Epithelial cell of prostate (primary cell): ENCODE results near the gene CKB.
"Not testable (repeated sequence)": the region's sequence is repeated elsewhere in the genome, so short reads cannot be mapped to it uniquely, and the experiment has no call there.

Experiments used
- DNase-seq: peaks from one replicate; pipeline ENCODE4 v3.0.0-alpha.2; 2011; ENCODE audit warnings: low read depth, low spot score
- H3K27ac ChIP-seq: fragments of 450-650 bp; 2 replicates; pipeline ENCODE4 v1.5.1; 2017; ENCODE audit warnings: mild to moderate bottlenecking

CKB gene

DNA sequence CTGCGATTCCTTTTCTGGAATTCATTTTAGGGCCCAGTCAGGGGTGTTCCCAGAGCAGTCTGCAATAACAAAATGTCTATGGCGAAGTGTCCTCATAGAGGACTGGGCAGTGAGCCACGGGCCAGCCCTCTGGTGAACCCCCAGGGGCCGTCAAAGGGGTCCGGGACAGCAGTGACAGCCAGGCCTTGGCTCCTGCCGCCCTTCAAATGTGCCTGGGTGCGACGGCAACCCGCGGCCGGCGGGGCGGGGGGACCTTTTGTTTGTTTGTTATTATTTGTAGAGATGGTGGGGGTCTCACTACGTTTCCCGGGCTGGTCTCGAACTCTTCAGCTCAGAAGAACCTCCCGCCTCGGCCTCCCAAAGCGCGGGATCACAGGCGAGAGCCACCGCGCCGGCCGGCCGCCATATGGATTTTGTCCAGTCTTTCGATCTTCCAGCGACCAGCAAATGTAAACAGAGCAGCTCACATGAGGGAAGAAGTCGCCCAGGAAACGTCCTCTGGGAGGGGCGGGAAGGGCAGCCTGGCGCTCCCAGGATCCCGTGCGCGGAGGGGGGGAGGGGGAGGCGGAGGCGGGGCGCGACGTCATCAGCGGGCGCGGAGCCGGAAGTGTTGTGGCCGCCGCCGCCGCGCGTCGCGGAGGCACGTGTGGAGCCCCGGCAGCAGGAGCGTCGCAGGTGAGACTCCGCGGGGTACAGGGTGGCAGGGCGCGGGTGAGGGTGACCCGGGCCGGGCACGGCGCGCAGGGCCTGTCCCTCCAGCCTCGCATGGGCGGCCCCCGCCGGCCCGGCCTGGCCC is 6.2 kb upstream of the CKB start, which contains the start of gene TRMT61A:
Gene TRMT61A, plus strand, starts transcription at position 610 of the 796 bp plus-strand sequence. CDS start 783 bp downstream, outside the sequence.
- no peak for DNase-seq
- peak within 1 kb of the TSS; percentile 36 for H3K27ac ChIP-seq

DNA sequence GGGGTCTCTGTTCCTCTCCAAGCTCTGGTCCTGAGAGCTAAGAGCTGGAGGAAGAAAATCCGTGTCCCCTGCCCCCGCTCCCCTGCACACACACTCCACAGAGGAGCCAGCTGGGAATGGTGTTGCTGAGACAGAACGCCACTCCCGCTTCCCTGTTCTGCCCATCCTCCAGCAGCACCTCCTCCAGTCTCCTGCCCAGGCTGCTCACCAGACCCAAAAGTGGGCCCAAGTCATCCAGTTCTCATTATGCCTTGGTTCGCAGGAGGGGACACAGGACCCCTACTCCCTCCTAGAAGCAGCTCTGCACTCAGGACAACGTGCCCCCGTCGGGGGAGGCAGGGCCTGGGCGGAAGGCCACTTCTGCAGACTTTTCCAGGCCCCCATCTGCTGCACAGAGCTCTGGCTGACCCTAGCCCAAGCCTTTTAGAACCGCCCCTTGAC is 5.5 kb upstream of the CKB start:
- DNase-seq: no peak
- H3K27ac ChIP-seq: peak overlapping the region; percentile 36

DNA sequence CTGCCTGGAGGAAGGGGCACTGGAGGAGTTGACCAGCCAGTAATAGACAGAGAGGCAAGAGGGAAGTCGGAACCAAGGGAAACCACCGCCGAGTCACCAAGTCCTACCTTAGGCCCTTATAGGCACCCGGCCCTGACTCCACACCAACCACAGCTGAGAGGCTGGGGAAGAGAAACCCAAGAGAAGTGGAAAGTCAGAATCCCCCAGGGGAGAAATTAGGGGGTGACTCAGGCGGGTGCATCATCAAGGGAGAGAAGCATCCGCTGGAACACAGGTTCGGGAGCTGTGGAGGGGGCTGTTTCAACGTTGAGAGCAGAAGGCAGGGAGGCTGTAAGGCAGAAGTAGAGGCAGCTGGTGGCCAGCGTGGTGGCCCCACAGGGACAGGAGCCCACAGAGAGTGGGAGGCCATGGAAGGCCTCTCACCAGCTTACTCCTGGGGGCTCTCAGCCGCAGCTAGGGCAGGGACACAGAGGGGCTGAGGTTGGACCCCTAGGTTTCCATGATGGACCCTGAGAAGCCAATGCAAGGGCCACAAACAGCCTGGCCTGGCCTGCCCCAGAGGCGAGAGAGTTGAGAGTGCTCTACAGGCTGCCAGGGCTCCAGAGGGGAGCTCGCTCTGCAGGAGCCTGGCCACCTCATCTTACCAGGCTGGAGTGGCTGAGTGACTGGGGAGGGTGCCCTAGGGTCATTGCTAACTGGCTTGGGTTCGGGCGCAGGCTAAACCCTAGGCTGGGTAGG is 4.9 kb upstream of the CKB start:
- H3K27ac ChIP-seq: peak overlapping the region; percentile 36
- no peak for DNase-seq

DNA sequence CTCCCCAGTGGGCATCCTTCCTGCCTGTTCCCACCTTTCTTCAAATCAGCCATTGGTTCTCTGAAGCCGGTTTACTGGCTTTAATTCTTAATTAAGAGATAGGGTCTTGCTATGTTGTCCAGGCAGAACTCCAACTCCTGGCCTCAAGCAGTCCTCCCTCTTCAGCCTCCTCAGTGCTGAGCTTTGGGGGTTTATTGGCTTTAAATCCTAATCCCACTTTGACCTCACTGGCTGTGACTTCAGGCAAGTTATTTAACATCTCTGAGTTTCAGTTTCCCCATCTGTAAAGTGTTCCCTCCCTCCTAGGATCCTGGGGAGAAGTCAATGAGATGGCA is 4.3 kb upstream of the CKB start:
- H3K27ac ChIP-seq: no peak overlapping the region
- no peak for DNase-seq

DNA sequence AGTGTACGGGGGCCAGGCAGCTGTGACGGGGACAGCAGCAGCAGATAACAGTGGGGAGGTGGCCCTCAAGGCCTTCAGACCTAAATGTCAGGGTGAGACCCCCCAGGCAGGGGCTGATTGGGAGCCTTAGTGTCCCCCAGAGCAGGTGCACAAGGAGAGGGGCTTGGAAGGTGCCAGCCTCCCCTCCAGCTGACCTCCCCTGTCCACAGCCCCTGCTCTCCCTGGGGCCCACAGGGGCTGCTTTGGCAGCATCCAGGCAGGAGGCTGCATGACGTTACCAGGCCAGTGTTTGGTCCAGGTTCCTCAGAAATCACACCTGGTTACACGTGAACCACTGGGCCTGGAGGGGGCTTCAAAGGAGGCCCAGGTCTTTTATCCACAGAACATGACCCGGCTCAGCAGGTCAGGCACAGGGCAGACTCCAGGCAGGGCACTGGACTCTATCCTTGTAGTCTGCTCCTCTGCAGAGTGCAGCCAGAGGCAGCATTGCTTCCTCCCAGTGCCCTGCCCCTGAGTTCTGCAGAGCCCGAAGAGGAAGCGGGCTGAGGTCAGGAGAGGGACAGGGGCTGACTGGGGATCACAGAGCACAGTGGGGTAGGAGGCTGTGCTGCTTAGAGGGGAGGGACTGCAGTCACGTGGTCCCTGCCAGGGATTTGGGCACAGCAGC is 3.8 kb upstream of the CKB start:
- no peak for DNase-seq
- no peak overlapping the region for H3K27ac ChIP-seq

DNA sequence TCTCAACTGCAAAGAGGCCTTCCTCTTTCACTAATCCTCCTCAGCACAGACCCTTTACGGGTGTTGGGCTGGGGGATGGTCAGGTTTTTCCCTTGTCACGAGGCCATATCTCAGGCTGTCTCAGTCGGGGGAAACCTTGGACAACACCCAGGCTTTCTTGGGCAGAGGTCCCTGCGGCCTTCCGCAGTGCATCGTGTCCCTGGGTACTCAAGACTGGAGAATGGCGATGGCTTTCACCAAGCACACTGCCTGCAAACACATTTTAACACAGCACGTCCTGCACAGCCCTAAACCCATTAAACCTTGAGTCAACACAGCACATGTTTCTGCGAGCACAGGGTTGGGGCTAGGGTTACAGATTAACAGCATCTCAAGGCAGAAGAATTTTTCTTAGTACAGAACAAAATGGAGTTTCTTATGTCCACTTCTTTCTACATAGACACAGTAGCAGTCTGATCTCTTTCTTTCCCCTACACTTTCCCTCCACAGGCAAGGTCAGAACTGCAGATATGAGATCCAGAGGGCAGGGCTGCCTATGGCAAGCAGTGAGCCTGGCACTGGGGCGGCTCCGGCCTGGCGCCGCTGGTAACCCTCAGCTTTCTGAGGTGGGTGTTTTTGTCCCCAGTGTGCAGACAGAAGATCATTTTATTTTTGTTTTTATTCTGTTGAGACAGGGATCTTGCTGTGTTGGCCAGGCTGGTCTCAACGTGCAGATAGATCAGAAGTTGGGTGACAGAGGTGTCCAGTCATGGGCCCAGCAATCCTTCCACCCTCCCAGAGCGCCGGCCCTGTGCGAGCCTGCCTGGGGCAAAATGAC is 3.0 kb upstream of the CKB start:
- DNase-seq, H3K27ac ChIP-seq: not testable (repeated sequence)

DNA sequence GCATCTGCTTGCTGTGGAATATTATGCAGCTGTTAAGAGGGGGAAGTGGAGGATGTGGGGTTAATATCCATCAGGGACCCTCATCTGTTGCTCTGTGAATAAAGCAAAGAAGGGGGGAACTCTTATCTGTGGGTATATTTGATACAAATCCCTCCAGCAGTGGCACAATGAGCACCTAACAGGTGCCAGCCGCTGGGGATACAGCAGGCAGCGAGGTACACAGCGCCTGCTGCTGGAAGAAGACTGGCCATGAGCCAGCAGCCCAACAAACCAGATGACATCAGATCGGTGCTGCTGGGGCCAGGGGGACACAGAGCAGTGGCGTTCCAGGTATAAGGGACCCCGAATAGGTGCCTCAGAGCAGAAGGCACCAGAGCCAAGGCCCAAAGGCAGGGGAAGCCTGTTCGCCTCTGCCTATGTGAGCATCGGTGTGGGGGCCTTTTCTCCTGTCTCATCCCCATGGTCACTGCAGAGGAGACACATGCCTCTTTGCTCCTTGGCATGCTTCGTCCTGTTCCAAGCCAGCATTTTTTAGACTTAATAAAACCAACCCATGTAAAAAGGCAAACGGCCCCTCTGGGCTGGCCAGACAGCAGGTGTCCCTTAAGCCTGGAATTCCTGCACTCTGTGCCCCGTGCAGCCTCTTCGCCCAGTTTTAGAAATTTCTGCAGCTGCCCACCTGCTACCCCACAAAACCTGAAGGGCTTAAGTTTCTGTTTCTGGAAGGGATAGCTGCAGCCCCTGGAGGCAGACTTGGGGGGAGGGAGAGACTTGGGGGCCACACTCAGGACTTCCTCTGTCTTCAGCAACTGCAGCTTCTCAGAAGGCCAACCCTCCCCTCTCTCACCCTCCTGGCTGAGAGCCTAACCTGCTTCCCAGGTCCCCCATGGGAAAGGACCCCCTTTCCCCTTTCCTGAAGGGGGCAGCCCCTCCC is 1.6 kb upstream of the CKB start:
- no peak overlapping the region for H3K27ac ChIP-seq
- no peak for DNase-seq

DNA sequence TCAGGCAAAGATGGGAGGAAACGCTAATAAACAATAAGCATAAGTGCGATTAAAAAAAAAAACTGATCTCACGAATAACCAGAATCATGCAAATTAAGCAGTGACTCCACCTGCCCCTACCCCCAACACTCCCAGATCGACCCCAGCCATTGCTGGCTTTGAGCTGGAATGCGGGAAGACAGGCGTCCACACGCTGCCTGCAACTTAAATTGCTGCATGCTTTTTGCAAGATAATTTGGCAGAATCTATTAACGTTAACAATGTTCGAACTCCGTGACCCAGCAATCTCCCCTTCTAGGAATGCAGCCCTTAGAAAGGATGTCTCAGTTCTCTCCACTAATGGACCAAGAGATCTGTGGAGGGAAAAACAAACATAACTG is 935 bp upstream of the CKB start:
- no peak for DNase-seq
- no peak overlapping the region for H3K27ac ChIP-seq

DNA sequence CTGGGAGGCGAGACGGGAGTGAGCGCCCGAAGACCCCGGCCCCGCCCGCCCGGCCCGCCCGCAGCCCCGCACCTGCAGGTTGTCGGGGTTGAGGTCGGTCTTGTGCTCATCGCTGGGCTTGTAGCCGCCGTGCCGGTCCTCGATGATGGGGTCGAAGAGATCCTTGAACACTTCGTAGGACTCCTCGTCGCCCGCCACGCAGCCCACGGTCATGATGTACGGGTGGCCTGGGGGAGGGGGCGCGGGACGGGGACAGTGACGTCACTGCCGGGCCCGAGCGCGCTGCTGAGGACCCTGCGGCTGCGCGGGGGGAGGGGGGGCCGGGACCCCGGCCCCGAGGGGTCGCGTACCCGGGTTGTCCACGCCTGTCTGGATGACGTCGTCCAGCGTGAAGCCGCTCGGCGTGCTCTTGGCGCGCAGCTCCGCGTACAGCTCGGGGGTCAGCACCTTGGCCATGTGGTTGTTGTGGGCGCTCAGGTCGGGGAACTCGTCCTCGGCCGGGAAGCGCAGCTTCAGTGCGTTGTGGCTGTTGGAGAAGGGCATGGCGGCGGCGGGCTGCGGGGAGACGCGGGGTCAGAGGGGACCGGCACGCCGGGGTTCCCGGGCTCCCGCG is 573 bp downstream of the CKB start:
- peak overlapping the region; percentile 46 for H3K27ac ChIP-seq

DNA sequence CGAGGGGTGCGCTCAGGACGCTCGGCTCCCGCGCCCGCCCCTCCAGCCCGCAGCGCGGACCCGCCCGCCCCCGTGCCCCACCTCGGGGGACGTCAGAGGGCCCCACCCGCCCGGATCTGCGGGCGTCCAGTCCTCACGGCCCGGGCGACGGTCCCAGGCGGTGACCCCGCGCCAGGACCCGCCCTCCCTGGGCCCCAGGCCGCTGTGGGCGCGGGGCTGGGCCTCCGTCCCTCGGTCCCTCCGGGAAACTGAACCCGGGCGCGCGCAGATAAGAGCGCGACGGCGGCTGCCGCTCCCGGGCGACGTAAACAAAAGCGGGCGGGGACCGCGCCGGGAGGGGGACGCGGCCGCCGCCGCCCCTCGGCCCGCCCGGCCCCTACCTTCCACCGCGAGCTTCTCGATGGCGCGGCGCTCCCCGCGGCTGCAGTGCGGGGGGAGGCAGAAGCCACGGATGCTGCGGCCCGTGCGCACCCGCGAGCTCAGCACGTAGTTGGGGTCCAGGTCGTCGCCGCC is 1.1 kb downstream of the CKB start:
- no peak for DNase-seq
- H3K27ac ChIP-seq: peak overlapping the region; percentile 46

More for the DNA sequence above, 573 bp downstream of the CKB start:
- no peak for DNase-seq

DNA sequence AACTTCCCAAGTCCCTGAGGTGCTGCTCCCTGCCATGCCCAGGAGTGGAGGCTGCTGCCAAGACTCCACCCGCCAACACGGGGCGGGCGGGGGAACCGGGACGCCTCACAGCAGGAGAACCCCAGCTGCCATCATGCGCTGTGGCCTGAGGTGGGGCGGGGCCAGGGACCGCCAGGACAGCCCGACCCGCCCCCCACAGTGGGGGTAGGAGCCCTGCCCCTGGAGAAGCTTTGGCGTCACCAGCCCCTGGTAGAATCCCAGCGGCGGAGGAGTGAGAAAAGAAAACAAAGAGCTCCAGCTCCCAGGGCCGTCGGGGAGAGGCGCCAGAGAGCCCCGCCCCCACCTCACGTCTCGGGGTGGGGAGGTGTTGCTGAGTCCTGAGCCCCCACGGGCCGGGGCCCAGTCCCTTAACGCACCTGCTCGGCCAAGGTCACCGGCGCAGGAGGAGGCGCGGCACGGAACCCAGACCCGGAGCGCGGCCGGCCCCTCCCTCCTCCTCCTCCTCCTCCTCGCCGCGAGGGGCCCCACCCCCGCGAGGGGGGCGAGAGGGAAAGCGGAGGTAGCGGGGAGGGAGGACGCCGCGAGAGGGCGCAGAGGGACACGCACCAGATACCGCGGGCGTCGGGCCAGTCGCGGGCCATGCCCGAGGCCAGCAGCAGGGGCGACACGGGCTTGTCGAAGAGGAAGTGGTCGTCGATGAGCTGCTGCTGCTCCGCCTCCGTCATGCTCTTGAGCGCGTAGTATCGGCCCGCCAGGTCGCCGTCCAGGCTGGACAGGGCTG is 1.8 kb downstream of the CKB start:
- no peak for DNase-seq

DNA sequence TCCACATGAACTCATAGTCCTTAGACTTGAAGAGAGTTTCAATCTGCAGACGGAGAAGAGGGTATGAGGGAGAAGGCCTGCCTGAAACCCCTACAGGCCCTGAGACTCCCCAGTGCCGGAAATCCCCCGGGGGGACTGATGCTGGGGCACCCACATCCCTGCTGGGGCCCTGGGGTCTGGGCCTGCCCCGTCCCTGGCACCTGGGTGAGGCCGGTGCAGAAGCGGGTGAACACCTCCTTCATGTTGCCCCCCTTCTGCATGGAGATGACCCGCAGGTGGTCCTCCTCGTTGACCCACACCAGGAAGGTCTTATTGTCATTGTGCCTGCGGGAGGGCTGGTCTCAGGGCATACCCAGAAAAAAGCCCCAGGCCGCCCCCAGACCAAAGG is 2.4 kb downstream of the CKB start:
- H3K27ac ChIP-seq: peak overlapping the region; percentile 46
- DNase-seq: no peak

More for the DNA sequence above, 1.8 kb downstream of the CKB start:
- H3K27ac ChIP-seq: peak overlapping the region; percentile 46

DNA sequence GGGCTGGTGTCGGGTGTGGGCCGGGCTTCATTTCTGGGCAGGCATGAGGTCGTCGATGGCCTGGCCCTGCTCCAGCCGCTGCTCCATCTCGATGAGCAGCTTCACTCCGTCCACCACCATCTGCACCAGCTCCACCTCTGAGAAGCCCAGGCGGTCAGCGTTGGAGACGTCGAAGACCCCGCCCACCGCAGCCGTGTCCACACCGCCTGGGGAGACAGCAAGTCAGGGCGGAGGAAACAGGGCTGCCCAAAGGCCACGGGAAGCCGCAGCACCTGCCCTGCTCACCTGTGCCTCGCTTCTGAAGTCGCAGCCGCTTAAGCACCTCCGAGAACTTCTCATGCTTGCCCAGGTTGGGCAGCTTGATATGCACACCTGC is 2.8 kb downstream of the CKB start:
- DNase-seq: no peak
- H3K27ac ChIP-seq: peak overlapping the region; percentile 8

DNA sequence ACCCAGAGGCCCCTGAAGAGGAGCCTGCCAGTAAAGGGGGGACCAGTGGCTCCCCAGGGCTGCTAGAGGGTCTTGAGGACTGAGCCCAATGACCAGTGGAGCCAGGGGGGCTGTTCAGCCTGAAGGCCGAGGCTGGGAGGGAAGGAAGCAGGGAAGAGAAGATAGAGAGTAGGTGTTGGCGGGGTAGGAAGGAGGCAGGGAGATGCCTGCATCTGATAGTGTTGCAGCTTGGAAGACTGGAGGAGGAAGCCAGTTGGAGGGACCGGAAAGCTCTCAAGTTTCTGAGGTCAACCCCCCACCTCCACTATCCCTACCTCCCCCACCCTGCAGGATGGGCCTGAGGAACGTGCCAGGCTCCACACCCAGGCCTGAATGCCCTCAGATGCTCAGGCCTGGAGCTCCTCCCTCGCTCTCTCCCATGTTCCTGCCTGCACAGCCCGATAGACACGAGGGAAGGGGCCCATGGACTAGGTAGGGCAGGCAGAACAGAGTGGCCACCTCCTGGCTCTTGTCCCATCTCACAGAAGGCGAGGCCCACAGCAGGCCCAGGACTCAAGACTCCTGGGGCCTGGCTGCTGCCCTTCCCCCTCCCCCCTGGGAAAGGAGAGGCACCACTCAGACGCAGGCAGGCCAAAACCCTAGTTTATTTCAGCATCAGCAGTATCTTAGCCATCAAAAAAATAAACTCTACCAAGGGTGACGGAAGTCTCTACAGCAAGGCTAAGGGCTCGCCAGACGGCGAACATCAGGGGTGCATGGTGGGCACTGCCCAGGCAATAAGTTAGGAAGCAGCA is 3.4 kb downstream of the CKB start:
- H3K27ac ChIP-seq: peak overlapping the region; percentile 8
- no peak for DNase-seq

DNA sequence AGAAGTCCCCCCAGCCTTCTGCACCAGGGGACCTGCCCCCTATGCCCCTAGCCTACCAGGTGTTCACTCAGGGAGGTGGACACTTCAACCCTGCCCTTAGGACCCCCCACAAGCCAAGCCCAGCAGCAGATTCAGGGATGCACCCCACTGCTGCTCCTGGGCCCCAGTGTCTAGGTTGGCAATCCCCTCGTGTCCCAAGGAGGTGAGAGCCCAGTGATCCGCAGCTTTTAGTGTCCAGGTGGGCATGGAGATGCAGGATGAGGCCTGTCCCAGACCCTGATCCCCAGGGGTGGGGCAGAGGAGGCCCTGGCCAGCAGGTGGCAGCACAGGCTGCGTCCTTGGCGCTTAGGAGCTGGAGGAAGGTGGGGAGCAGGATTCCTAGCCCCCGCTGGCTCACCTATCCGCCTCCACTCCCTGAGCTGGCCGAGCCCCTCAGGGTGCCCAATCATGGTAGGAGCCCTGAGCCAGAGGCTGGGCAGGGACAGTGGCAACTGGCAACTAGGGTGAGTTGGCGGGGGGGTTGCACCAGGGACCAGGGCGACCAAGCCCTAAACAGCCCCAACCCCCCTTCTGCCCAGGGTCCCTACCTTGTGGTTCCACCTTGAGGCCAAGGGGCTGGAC is 4.1 kb downstream of the CKB start:
- no peak for DNase-seq
- peak overlapping the region; percentile 16 for H3K27ac ChIP-seq

DNA sequence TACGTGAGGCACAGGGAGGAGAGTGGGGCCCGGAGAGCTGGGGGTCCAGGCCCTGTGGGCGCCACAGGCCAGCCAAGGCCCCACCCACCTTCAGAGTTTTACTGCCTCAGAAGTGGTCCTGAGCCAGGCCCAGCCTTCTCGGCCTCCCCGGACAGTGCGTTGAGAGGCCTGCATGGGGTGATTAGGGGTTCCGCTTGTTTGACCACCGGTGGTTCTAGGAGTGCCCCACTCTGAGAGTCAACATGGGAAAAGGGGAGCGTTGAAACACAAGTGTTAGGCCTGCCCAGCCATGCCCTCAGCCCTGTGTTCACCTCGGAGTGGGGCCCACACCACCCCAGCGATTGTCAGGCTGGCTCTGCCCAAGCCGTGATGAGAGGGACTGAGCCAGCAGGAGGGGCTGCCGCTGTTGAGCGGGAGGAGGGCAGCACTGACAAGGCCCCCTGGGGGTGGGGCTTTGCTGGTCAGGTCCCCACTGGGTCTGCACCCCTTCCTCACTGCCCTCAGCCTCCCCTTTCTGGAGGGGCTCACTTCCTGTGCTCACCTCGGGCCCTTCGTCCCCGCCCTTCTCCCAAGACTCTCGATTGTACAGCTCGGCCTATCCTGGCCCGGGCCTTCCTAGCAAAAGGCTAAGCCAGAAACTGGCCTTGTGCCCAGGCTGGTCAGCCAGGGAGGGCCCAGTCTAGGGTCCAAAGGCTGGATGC is 4.8 kb downstream of the CKB start:
- H3K27ac ChIP-seq: peak overlapping the region; percentile 16
- no peak for DNase-seq
